ENCODE data around the gene COX18.

DNA sequence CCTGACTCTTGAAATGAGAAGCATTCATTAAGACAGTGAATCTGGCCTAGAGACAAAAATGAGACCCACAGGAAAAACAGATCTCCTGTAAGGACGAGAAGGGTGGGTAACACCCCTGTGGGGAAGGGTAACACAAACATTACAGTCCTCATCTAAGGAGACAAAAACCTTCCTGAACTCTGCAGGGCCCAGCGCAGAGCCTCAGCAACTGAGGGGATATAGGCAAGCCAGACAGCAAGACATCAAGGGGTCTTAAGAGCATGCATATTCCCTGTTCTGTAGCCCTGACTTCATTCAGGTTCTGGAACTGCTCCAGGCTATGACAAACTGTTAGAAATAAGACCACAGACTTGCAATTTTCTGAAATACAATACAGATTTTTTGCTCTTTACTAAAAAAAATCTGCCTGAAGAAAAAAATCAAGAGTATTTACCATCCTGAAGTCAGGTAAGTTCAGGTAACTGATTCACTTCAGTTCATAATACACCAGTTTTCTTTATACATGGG lies 15.5 kb downstream of the COX18 start:
- TF ChIP-seq, protein P1, sequence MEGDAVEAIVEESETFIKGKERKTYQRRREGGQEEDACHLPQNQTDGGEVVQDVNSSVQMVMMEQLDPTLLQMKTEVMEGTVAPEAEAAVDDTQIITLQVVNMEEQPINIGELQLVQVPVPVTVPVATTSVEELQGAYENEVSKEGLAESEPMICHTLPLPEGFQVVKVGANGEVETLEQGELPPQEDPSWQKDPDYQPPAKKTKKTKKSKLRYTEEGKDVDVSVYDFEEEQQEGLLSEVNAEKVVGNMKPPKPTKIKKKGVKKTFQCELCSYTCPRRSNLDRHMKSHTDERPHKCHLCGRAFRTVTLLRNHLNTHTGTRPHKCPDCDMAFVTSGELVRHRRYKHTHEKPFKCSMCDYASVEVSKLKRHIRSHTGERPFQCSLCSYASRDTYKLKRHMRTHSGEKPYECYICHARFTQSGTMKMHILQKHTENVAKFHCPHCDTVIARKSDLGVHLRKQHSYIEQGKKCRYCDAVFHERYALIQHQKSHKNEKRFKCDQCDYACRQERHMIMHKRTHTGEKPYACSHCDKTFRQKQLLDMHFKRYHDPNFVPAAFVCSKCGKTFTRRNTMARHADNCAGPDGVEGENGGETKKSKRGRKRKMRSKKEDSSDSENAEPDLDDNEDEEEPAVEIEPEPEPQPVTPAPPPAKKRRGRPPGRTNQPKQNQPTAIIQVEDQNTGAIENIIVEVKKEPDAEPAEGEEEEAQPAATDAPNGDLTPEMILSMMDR (IDR thresholded peaks at IDR 0.05; ENCODE audit: insufficient read depth, low read length, poor library complexity, severe bottlenecking): no peak
- no peak for TF ChIP-seq EZH2phosphoT487 (conservative IDR thresholded peaks at IDR 0.05; ENCODE audit: low read length)
